Superior temporal gyrus (tissue), 1 donor: Measurements from ENCODE around the gene CCDC88B.

Source experiments
- DNase-seq: peaks from one replicate; pipeline ENCODE4 v3.0.0-alpha.2; 2016; ENCODE audit errors: extremely low spot score

Gene CCDC88B

DNA sequence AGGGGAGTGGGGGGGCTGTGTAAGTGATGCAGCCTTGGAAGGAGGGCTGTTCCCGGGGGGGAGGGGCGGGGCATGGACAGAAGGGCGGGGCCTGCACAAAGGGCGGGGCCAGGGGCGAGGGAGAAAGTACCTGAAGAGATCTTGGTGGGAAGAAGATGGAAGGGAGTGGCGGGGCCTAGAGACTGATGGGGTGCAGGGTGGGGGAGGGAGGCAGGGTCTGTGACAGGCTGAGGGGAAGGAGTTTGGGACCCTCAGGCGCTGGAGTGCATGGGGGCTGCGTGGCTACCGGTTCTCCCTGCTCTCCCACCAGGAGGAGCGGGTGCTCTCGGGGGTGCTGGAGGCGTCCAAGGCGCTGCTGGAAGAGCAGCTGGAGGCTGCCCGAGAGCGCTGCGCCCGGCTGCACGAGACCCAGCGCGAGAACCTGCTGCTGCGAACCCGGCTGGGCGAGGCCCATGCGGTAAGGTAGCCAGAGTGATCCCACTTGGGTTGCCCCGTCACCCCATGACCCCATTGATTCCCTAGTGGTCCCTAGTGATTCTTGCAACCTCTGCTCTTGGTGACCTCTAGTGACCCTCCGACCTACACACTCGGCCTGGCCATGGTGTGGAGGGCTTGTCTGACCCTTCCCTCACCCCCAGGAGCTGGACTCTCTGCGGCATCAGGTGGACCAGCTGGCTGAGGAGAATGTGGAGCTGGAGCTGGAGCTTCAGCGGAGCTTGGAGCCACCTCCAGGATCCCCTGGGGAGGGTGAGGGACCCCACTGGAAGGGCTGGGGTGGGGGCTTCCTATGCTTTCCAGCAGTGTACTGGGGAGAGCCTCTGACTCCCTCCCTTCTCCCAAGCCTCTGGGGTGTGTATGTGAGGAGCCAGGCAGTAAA is 3.1 kb downstream of the CCDC88B start:
- DNase-seq: no peak

GRCh38 chr11:64343767-64344559 is 4.0 kb downstream of the CCDC88B start:
- DNase-seq: no peak

DNA sequence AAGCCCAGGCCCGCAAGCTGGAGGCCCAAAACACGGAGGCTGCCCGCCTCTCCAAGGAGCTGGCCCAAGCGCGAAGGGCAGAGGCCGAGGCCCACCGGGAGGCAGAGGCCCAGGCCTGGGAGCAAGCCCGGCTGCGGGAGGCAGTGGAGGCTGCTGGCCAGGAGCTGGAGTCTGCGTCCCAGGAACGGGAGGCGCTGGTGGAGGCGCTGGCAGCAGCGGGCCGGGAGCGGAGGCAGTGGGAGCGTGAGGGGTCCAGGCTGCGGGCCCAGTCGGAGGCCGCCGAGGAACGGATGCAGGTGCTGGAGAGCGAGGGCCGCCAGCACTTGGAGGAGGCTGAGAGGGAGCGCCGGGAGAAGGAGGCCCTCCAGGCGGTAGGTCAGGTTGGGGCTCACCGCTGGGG is 4.8 kb downstream of the CCDC88B start:
- no peak for DNase-seq

- DNase-seq: no peak
Measured at GRCh38 chr11:64347193-64347867, 7.3 kb downstream of the CCDC88B start.

DNA sequence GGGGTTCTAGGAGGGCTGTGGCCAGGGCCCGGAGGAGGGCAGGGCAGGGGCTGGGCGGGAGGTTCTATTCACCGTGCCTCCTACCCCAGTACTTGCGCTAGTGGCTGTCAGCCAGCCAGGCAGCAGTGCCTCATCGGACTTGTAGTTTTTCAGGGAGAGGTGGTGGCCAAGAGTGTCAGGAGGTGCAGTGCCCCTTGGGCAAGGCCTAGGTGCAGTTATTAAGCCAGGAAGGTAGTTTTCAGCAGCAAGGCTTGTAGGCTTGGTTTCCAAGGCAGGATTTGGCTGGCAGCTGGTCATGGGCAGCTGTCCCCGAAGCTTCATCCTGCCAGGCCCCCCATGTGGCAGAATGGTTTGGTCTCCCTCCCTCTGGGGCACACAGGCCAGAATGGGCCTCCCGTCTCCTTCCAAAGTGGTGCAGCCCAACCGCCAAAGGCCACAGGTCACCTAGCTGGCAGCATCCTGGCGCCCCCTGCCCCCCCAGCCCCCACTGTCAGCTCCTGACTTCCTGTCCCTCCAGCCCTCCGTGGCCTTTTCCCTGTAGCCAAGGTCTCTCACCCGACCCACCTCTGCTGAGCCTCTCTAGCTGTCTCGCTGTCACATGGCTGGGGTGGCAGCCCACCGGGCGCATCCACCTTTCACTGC is 8.5 kb downstream of the CCDC88B start:
- no peak for DNase-seq

GRCh38 chr11:64349025-64349387 is 9.0 kb downstream of the CCDC88B start:
- DNase-seq: no peak

GRCh38 chr11:64349404-64349803 is 9.4 kb downstream of the CCDC88B start:
- no peak for DNase-seq

DNA sequence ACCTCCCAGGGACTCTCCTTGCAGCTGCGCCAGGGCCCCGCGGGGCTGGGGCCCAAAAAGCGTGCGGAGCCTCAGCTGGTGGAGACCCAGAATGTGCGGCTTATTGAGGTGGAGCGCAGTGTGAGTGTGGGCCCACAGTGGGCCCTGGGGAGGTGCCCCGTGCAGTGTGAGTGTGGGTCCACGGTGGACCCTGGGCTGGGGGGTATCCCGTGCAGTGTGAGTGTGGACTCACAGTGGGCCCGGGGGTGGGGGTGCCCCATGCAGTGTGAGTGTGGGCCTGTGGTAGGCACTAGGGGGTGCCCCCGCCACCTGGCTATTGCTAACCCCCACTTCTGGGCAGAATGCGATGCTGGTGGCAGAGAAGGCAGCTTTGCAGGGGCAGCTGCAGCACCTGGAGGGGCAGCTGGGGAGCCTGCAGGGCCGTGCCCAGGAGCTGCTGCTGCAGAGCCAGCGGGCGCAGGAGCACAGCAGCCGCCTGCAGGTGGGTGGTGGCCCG is 11.2 kb downstream of the CCDC88B start:
- no peak for DNase-seq

DNA sequence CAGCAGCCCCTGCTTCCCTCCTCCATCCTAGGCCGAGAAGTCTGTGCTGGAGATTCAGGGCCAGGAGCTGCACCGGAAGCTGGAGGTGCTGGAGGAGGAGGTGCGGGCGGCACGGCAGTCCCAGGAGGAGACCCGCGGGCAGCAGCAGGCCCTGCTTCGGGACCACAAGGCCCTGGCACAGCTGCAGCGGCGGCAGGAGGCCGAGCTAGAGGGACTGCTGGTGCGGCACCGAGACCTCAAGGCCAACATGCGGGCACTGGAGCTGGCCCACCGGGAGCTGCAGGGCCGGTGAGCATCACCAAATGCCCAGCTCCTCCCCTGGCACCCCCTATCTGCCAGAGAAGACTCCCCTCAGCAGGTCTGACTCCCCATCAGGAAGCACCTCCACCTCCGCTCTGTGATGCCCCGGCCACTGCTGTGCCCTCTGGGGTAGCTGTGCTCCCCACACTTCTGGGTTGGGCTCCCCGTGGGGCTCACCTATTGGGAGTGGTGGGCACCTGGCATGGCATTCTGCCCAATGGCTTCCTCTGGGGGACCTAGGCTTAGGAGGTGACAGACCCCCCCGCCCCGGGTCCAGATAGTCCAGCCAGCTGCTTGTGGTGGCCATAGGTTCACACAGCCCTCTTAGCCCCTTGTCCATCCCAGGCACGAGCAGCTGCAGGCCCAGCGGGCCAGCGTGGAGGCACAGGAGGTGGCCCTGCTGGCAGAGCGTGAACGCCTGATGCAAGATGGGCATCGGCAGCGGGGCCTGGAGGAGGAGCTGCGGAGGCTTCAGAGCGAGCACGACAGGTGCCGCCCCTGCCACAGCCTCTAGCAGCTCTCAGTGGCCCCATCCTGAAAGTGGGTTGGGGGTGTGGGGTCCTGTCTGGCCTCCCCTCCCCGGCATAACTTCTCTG is 12.3 kb downstream of the CCDC88B start:
- DNase-seq: no peak

DNA sequence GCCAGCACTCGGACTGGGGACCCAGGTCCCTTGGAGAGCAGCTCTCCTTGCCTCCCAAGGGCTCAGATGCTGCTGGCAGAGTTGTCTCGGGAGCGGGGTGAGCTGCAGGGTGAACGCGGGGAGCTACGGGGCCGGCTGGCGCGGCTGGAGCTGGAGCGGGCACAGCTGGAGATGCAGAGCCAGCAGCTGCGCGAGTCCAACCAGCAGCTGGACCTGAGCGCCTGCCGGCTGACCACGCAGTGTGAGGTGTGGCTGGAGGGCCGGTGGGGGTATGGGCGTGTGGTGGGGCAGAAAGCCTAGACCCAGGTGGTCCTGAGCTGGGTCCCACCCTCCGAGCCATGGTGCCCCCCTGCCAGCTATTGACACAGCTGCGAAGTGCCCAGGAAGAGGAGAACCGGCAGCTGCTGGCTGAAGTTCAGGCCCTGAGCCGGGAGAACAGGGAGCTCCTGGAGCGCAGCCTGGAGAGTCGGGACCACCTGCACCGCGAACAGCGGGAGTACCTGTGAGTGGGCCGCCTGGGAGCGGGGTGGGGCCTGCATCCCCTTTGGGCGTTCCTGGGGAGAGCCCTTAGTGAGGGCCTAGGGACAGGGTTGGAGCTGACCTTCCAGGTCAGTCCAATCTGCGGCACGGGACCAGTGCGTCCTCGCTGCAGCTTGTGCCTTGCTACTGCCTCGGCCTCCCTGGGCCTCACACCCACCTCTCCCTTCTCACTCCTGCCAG is 13.2 kb downstream of the CCDC88B start:
- DNase-seq: no peak

DNA sequence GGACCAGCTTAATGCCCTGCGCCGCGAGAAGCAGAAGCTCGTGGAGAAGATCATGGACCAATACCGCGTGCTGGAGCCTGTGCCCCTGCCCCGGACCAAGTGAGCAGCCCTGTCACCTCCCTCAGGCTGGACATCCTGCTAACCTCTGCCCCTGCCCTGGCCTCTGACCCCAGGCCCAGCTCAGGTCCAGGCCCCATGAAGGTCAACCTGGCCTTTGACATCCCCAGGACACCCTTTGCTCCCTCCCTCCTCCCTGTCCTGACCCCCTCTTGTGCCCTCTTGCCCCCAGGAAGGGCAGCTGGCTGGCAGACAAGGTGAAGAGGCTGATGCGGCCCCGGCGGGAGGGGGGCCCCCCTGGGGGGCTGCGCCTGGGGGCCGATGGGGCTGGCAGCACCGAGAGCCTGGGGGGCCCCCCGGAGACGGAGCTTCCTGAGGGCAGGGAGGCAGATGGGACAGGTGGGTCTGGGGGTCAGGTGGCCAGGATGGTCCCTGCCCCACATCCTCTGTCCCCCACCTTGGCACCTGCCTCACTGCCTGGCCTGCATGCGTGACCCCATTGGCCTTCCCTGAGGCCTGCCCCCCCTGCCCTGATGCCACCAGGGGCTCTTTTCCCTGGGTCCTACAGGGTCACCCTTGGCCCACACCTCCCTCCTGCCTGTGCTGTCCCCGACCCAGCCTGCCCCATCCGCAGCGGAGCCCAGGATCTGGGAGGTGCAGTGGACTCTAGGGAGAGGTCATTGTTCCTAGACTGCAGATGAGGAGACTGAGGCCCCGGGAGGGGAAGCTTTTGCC is 13.9 kb downstream of the CCDC88B start:
- no peak for DNase-seq

- DNase-seq: peak; percentile 61
Measured at GRCh38 chr11:64355078-64355940, 15.3 kb downstream of the CCDC88B start.

GRCh38 chr11:64356498-64357411 is 16.8 kb downstream of the CCDC88B start:
- no peak for DNase-seq

- DNase-seq: no peak
Measured at GRCh38 chr11:64357446-64357845, 17.4 kb downstream of the CCDC88B start.

- no peak for DNase-seq
Measured at GRCh38 chr11:64357904-64358535, 18.0 kb downstream of the CCDC88B start.

DNA sequence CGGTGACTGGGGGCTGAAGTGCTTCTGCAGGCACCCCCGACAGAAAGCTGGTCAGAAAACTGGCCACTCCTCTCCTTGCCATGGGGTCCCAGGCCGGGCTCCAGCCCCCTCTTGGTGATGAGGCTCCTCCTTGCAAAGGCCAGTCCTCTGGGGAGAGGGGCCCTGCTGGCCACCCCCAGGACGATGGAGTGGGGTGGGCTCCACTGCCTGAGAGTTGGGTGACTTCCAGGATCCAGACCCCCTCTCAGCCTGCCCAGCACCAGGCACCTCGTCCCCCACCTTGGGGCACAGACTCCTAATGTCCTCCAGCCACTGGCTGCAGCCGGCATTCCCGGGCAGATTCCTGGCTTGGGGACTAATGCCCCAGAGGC is 18.5 kb downstream of the CCDC88B start:
- peak; percentile 11 for DNase-seq
